K562 (cell line): ENCODE measurements around the gene NOX5. TPM values are rescaled to one million over a fixed set of nuclear protein-coding genes. Genes with fewer than 3 reads are reported as not detected.
A peak's percentile ranks its signal among the peaks of the same experiment; 100 is the strongest.

ENCODE experiments used
- CBX3 ChIP-seq, 2 experiments: IDR thresholded peaks; 1 replicate in 1 of 2; 2 replicates in 1 of 2; pipeline ENCODE4 v1.6.1; 2012; ENCODE audit warnings: inconsistent platforms in 2 of 2, low read length in 2 of 2, borderline replicate concordance in 1 of 2, control low read depth in 1 of 2
- FOXM1 ChIP-seq, 2 experiments: fragments of 450-650 bp in 1 of 2; sonication (generic) in 1 of 2; formaldehyde crosslinking in 1 of 2; IDR thresholded peaks; 2 replicates each; pipeline versions ENCODE4 v1.6.1 to v1.9.0; 2017 to 2022; ENCODE audit warnings: low read depth in 2 of 2, mild to moderate bottlenecking in 2 of 2, missing genetic modification reagents in 1 of 2, moderate library complexity in 1 of 2
- GATAD2B ChIP-seq: fragments of 450-650 bp; IDR thresholded peaks from 2 replicates; pipeline ENCODE4 v1.6.1; 2017; ENCODE audit warnings: mild to moderate bottlenecking, borderline replicate concordance
- KDM1A ChIP-seq, 2 experiments: fragments of 450-650 bp; IDR thresholded peaks; 2 replicates each; pipeline ENCODE4 v1.6.1; 2016; ENCODE audit warnings: mild to moderate bottlenecking in 2 of 2
- MED1 ChIP-seq: sonication (generic); formaldehyde crosslinking; IDR thresholded peaks from 2 replicates; pipeline ENCODE4 v1.8.1; 2023; ENCODE audit warnings: missing genetic modification reagents, borderline replicate concordance
- MTA3 ChIP-seq: fragments of 450-650 bp; formaldehyde crosslinking; IDR thresholded peaks from 2 replicates; pipeline ENCODE4 v1.6.1; 2017; ENCODE audit warnings: mild to moderate bottlenecking, borderline replicate concordance
- NCOA2 ChIP-seq, 2 experiments: fragments of 450-650 bp; IDR thresholded peaks; 2 replicates each; pipeline ENCODE4 v1.6.1; 2018; ENCODE audit warnings: mild to moderate bottlenecking in 2 of 2, moderate library complexity in 1 of 2; ENCODE audit not compliant: partially characterized antibody in 2 of 2
- NFATC3 ChIP-seq: fragments of 450-650 bp; IDR thresholded peaks from 2 replicates; pipeline ENCODE4 v1.6.1; 2017; ENCODE audit warnings: mild to moderate bottlenecking
- NR3C1 ChIP-seq: sonication (generic); formaldehyde crosslinking; IDR thresholded peaks from 2 replicates; pipeline ENCODE4 v1.8.1; 2022; ENCODE audit warnings: missing genetic modification reagents
- PKNOX1 ChIP-seq: fragments of 450-650 bp; IDR thresholded peaks from 2 replicates; pipeline ENCODE4 v1.6.1; 2016
- PML ChIP-seq: IDR thresholded peaks from 2 replicates; pipeline ENCODE4 v1.6.1; 2012; ENCODE audit warnings: low read length, inconsistent platforms
- POU5F1 ChIP-seq: fragments of 150-350 bp; IDR thresholded peaks from 2 replicates; pipeline ENCODE4 v1.6.1; 2014; ENCODE audit warnings: borderline replicate concordance, low read length, low read depth, mild to moderate bottlenecking; ENCODE audit not compliant: partially characterized antibody
- PREB ChIP-seq: sonication (generic); formaldehyde crosslinking; IDR thresholded peaks from 2 replicates; pipeline ENCODE4 v1.8.1; 2023; ENCODE audit warnings: mild to moderate bottlenecking, missing genetic modification reagents
- SMARCA4 ChIP-seq: fragments of 450-650 bp; IDR thresholded peaks from 2 replicates; pipeline ENCODE4 v1.6.1; 2016
- SMARCE1 ChIP-seq: fragments of 450-650 bp; IDR thresholded peaks from 2 replicates; pipeline ENCODE4 v1.7.1; 2016; ENCODE audit warnings: mild to moderate bottlenecking
- TAF9B ChIP-seq: fragments of 450-650 bp; IDR thresholded peaks from 2 replicates; pipeline ENCODE4 v1.6.1; 2018; ENCODE audit warnings: mild to moderate bottlenecking; ENCODE audit not compliant: partially characterized antibody
- TEAD1 ChIP-seq, 2 experiments: fragments of 450-650 bp in 1 of 2; sonication (generic) in 1 of 2; formaldehyde crosslinking; IDR thresholded peaks; 2 replicates each; pipeline versions ENCODE4 v1.4.0 to v1.8.0; 2020 to 2022; ENCODE audit warnings: mild to moderate bottlenecking in 2 of 2, missing genetic modification reagents in 1 of 2
- VEZF1 ChIP-seq: fragments of 200-800 bp; sonication (Bioruptor generic); IDR thresholded peaks from 2 replicates; pipeline ENCODE4 v1.6.1; 2017; ENCODE audit warnings: missing genetic modification characterization, missing compliant biosample characterization
- ZBTB26 ChIP-seq: fragments of 450-650 bp; formaldehyde crosslinking; IDR thresholded peaks from 2 replicates; pipeline ENCODE4 v1.4.0; 2022; ENCODE audit warnings: missing genetic modification characterization
- ZKSCAN8 ChIP-seq: fragments of 200-800 bp; sonication (Bioruptor generic); IDR thresholded peaks from 2 replicates; pipeline ENCODE4 v1.6.1; 2016; ENCODE audit warnings: missing genetic modification characterization, missing compliant biosample characterization
- ZNF263 ChIP-seq: sonication (generic); formaldehyde crosslinking; IDR thresholded peaks from 2 replicates; pipeline ENCODE4 v1.8.0; 2022; ENCODE audit warnings: mild to moderate bottlenecking, missing genetic modification reagents, borderline replicate concordance
- ZNF589 ChIP-seq: fragments of 200-800 bp; sonication (Bioruptor generic); IDR thresholded peaks from 2 replicates; pipeline ENCODE4 v1.6.1; 2016; ENCODE audit warnings: low read depth, missing genetic modification characterization, missing compliant biosample characterization
- ZNF695 ChIP-seq: fragments of 450-650 bp; formaldehyde crosslinking; IDR thresholded peaks from 2 replicates; pipeline ENCODE4 v1.4.0; 2020; ENCODE audit warnings: mild to moderate bottlenecking, moderate library complexity
- ZNF75A ChIP-seq: fragments of 450-650 bp; formaldehyde crosslinking; IDR thresholded peaks from 2 replicates; pipeline ENCODE4 v1.4.0; 2020; ENCODE audit warnings: mild to moderate bottlenecking
- polyA plus RNA-seq, 8 experiments: library from polyadenylated mRNA; depleted of rRNA in 4 of 8; stranded (reverse) in 5 of 8; unstranded in 3 of 8; fragments of >200 nt; fragmentation: Nextera tagmentation in 2 of 8; fragmentation: Illumina TruSeq in 1 of 8; extraction: Ambion mirVana in 2 of 8; extraction: Trizol in 1 of 8; gene quantifications; 2 replicates each; pipeline versions ENCODE4 v1.2.1 to v1.2.3, GENCODE V29; 2011 to 2014; ENCODE audit warnings: inconsistent platforms in 1 of 8, missing spikeins in 1 of 8
- total RNA-seq, 7 experiments: library from RNA; depleted of rRNA in 6 of 7; stranded (reverse); fragments of >200 nt in 6 of 7; fragmentation: Illumina TruSeq in 2 of 7; extraction: Trizol in 2 of 7; gene quantifications; 2 replicates each; pipeline versions ENCODE4 v1.2.1 to v1.2.3, GENCODE V29; 2011 to 2021; ENCODE audit warnings: low replicate concordance in 1 of 7

Gene NOX5
- total and polyA plus RNA-seq, 9 of the 15 experiments (the other 6 are each of a cell fraction or from before 2014, with no cell fraction given), result 0.01 TPM; not detected in 8

- TF ChIP-seq KDM1A (IDR thresholded peaks at IDR 0.05) (peak; percentile 80 to 88), ZNF263 (CRISPR knock-in tag) (no peak), ZNF695 (CRISPR knock-in tag) (no peak), PKNOX1 (no peak), POU5F1 (no peak), NCOA2 (IDR thresholded peaks at IDR 0.05; ENCODE audit: partially characterized antibody in 2 of 2) (no peak), ZNF589 (CRISPR knock-in tag) (no peak), TAF9B (no peak), CBX3 (IDR thresholded peaks at IDR 0.05; ENCODE audit: borderline replicate concordance in 1 of 2, low read length in 2 of 2) (no peak), NR3C1 (CRISPR knock-in tag) (no peak), MTA3 (no peak), TEAD1 (CRISPR knock-in tag; IDR thresholded peaks at IDR 0.05) (peak; percentile 80 to 95), GATAD2B (no peak), ZNF75A (CRISPR knock-in tag) (no peak), ZBTB26 (CRISPR knock-in tag) (no peak), MED1 (CRISPR knock-in tag) (no peak), FOXM1 (IDR thresholded peaks at IDR 0.05; ENCODE audit: low read depth) (peak; percentile 50; the same call in 1 of the 2 replicates), FOXM1 (CRISPR knock-in tag; IDR thresholded peaks at IDR 0.05; ENCODE audit: low read depth) (no peak), NFATC3 (no peak), PML (peak; percentile 76), SMARCA4 (peak; percentile 88), SMARCE1 (peak; percentile 64), PREB (CRISPR knock-in tag) (no peak), VEZF1 (CRISPR knock-in tag) (peak; percentile 63), ZKSCAN8 (CRISPR knock-in tag) (0 out of 2 replicates have a peak, but pooled peaks have one; percentile 64)
These were observed 30.5 kb upstream of the NOX5 start (continued) for GRCh38 chr15:68983961-68984481.
